ENCODE measurements around the gene SIRPB2. TPM values are rescaled to one million over a fixed set of nuclear protein-coding genes. Genes with fewer than 3 reads are reported as not detected.

SIRPB2 gene
- total and polyA plus RNA-seq, 8 donors = 1.3 to 29.9 (median 2.0) TPM

GRCh38 chr20:1469306-1469905 lies 21.8 kb downstream of the SIRPB2 start:
- TF ChIP-seq CTCF (IDR thresholded peaks at IDR 0.05) = no peak
- Histone ChIP-seq H3K27me3 (no peaks in the 10 kb centered on the region), H3K4me1 (peaks cover 24 to 80% of the 10 kb centered on the region in 2 donors), H3K9me3 (no peaks in the 10 kb centered on the region), H3K27ac (peak overlapping the region in 1 of 2 donors; percentile 97), H3K36me3 (peaks cover 0 to 15% of the 10 kb centered on the region in 2 donors), H3K4me3 (no peak overlapping the region)
- ATAC-seq (no peak), DNase-seq (no peak)
- intact Hi-C loops (cut with DNase I) = no loop called here

GRCh38 chr20:1468117-1468624 lies 23.0 kb downstream of the SIRPB2 start:
- Histone ChIP-seq H3K27me3 (no peaks in the 10 kb centered on the region), H3K27ac (peak overlapping the region; percentile 87 to 97), H3K4me3 (no peak overlapping the region), H3K9me3 (no peaks in the 10 kb centered on the region), H3K36me3 (peaks cover 0 to 28% of the 10 kb centered on the region in 2 donors), H3K4me1 (peaks cover 24 to 83% of the 10 kb centered on the region in 2 donors)
- ATAC-seq (no peak), DNase-seq (no peak)
- intact Hi-C loops (cut with DNase I) = no loop called here
- TF ChIP-seq CTCF (IDR thresholded peaks at IDR 0.05) = no peak

- H3K4me3 ChIP-seq = peak overlapping the region in 1 of 2 donors; percentile 83
- H3K27me3 ChIP-seq = no peaks in the 10 kb centered on the region
- H3K4me1 ChIP-seq = peaks cover 24 to 83% of the 10 kb centered on the region in 2 donors
- peak overlapping the region; percentile 87 to 97 for H3K27ac ChIP-seq
- ATAC-seq (no peak), DNase-seq (peak in 1 of 4 donors; percentile 59)
- intact Hi-C loops (cut with DNase I) = no loop called here
- peaks cover 0 to 28% of the 10 kb centered on the region in 2 donors for H3K36me3 ChIP-seq
- TF ChIP-seq CTCF (IDR thresholded peaks at IDR 0.05) = no peak
- H3K9me3 ChIP-seq = no peaks in the 10 kb centered on the region
These were observed 23.7 kb downstream of the SIRPB2 start for GRCh38 chr20:1467355-1468116.

GRCh38 chr20:1467082-1467354 lies 24.2 kb downstream of the SIRPB2 start:
- H3K4me1 ChIP-seq = peaks cover 24 to 83% of the 10 kb centered on the region in 2 donors
- no peak for ATAC-seq

More at GRCh38 chr20:1467082-1467354, 24.2 kb downstream of the SIRPB2 start:
- H3K9me3 ChIP-seq = no peaks in the 10 kb centered on the region
- H3K27ac ChIP-seq = peak overlapping the region; percentile 87 to 97
- peak overlapping the region; percentile 83 to 99 for H3K4me3 ChIP-seq
- DNase-seq = no peak
- H3K27me3 ChIP-seq = no peaks in the 10 kb centered on the region
- intact Hi-C loops (cut with DNase I) = no loop called here
- no peak for TF ChIP-seq CTCF (IDR thresholded peaks at IDR 0.05)
- H3K36me3 ChIP-seq = peaks cover 0 to 28% of the 10 kb centered on the region in 2 donors
